ENCODE measurements around the gene THSD7B.

DNA sequence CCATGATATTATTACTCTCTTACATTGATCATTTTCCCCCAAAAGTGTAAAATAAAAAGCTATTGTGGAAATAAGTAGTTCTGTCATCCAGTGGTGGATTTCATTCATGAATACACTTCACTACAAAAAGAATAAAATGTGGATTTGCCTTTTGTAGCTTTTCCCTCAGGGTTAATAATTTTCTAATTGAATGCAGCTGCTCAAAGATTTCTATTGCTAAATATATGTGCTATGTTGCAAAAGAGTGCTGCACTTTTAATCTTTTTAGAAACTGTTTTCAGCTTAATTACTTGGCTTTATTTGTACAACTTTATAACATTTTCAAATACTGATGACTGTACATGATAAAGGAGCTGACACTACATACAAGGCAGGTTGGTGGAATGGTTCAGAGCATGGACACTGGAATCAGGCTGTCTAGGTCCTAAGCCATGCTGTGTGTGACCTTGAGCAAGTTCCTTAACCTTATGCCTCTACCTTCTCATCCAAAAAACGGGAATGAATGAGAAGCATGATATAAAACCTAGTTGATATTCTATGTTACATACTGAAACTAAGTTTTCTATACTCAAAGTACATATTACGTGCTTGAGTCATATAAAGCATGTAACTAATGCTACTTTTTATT, 128.8 kb downstream of the THSD7B start:
- TF ChIP-seq, protein P1, sequence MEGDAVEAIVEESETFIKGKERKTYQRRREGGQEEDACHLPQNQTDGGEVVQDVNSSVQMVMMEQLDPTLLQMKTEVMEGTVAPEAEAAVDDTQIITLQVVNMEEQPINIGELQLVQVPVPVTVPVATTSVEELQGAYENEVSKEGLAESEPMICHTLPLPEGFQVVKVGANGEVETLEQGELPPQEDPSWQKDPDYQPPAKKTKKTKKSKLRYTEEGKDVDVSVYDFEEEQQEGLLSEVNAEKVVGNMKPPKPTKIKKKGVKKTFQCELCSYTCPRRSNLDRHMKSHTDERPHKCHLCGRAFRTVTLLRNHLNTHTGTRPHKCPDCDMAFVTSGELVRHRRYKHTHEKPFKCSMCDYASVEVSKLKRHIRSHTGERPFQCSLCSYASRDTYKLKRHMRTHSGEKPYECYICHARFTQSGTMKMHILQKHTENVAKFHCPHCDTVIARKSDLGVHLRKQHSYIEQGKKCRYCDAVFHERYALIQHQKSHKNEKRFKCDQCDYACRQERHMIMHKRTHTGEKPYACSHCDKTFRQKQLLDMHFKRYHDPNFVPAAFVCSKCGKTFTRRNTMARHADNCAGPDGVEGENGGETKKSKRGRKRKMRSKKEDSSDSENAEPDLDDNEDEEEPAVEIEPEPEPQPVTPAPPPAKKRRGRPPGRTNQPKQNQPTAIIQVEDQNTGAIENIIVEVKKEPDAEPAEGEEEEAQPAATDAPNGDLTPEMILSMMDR (IDR thresholded peaks at IDR 0.05): no peak
- no peak for TF ChIP-seq EP300 (IDR thresholded peaks at IDR 0.05)
- no peak for TF ChIP-seq POLR2A (IDR thresholded peaks at IDR 0.05)

All from upper lobe of left lung (tissue), 4 donors.